ENCODE data around the gene ADCY1.

ADCY1 gene

DNA sequence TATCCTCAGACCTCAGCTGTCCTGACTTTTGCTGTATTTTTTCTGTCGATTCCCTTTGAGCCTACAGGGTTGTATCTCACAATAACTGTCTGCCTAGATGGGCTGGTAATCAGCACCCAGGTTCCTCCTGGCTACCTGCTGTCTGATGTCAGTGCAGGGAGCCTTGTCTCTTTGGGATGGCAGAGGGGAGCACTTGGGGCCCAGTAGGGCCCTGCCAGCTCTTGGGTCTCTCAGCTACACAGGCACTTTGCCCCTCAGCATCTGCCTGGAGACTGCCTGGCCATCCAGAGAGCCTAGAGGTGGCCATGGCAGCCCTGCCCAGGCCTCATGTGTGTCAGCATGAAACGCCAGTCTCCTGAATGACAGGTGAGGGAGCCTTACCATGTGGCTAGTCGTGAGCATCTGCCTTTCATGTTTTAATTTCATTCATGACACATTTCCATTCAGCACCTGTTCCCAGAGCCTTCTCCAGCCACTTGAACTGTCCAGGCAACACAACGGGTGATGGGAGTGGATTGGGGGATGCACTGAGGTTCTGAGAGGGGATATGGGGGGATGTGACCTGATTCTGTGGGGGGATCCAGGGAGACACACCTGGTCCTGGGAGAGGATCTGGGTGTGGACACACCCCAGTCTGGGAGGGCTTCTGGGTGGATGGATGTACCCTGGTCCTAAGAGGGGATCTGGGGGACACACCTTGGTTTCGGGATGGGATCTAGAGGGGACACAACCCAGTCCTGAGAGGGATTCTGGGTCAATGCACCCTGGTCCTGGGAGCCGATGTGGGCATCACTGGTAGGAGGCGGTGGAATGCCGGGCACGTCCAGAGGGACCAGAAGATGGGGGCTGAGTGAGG lies 21.9 kb downstream of the ADCY1 start:
- Mint-ChIP-seq H3K4me1 (ENCODE audit: low read depth) (no peaks in the 10 kb centered on the region), H3K27ac (no peak overlapping the region), H3K4me3 (no peak overlapping the region), H3K9me3 (ENCODE audit: low read depth) (no peaks in the 10 kb centered on the region), H3K27me3 (no peaks in the 10 kb centered on the region), H3K36me3 (no peaks in the 10 kb centered on the region)

DNA sequence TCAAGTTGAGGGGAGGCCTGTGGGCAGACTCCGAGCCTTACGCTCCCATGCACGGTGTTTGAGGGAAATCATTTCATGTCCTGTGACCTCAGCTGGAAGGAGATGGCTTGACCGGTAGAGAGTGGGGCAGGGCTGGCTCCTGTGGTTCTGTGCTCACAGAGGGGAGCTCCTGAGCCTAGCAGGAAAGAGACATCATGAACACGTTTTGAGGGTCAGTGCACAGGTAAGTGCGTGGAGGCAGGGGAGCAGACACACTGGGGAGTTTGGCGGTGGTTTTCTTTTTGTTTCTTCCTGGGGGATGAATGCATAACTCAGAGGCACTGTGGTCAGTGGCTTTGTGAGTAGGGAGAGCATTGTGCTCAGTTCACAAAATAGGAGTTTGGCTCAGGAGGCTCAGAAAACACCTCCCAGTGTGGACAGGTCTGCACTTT lies 22.5 kb downstream of the ADCY1 start:
- Mint-ChIP-seq H3K27ac (no peak overlapping the region), H3K4me1 (ENCODE audit: low read depth) (no peaks in the 10 kb centered on the region), H3K4me3 (no peak overlapping the region), H3K27me3 (no peaks in the 10 kb centered on the region), H3K36me3 (no peaks in the 10 kb centered on the region), H3K9me3 (ENCODE audit: low read depth) (no peaks in the 10 kb centered on the region)

DNA sequence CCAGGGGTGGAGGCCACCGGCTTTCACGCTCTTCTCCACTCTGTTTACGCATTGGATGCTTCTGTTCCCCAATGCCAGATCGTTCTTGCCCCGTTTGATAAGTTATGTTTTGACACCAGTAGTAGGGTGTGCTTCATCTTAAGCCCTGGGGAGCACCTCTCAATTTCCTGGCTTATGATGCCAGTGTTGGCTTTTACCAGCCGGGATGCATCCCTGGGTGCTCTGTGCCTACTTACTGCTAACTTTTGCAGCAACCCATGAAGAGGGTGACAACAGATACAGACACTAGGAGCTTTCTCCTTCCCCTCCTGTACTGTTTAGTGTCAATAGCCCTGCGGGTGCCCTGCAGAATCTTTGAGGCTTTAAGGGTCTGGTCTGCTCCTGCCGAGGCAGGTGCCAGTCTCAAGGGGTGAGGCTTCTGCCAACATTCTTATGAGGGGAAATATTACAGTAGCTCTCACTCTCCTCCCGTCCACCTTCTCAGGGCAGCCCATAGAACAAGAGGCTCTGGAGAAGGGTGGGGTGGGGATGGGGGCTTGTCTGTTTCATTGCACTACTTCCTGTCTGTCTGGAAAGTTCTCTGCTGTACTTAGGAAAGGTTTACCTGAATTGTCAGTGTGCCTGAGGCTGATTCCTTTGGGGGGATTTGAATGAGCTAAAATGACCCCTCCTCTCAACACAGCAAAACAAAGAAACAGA lies 23.3 kb downstream of the ADCY1 start:
- H3K27ac Mint-ChIP-seq, result no peak overlapping the region
- H3K9me3 Mint-ChIP-seq (ENCODE audit: low read depth), result no peaks in the 10 kb centered on the region
- H3K4me1 Mint-ChIP-seq (ENCODE audit: low read depth), result no peaks in the 10 kb centered on the region
- H3K27me3 Mint-ChIP-seq, result no peaks in the 10 kb centered on the region
- H3K4me3 Mint-ChIP-seq, result no peak overlapping the region
- H3K36me3 Mint-ChIP-seq, result no peaks in the 10 kb centered on the region

DNA sequence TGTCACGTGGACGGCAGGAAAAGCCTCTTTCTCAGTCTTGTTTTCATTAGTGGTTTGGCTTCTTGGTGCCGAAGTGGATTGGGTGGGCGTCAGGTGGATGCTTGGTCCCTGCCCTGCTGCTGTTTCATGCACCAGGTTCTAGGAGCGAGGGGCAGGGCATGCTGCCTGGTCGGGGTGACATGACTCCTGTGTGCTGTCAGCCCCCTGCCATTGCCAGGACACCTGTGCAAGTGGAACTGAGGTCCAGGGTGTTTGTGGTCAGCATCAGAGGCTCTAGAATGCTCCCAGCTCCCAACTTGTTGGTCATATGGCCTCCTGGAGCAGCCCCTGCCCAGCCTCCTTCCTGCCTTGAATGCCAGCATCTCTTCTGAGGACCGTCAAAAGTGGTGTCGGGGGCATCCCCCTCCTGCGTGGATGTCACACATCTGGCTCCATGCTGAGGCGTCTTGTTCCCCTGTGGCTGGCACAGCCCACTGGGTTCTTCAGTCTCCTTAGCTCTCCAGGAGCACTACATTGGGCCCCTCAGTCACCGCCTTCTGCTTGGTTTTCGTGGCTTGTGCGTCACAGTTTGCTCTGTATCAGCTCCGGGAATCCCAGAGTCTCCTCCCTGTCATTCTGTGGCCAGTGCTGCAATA lies 24.8 kb downstream of the ADCY1 start:
- Mint-ChIP-seq H3K27me3 (no peaks in the 10 kb centered on the region), H3K27ac (no peak overlapping the region), H3K9me3 (ENCODE audit: low read depth) (no peaks in the 10 kb centered on the region), H3K4me1 (ENCODE audit: low read depth) (no peaks in the 10 kb centered on the region), H3K4me3 (no peak overlapping the region), H3K36me3 (no peaks in the 10 kb centered on the region)

DNA sequence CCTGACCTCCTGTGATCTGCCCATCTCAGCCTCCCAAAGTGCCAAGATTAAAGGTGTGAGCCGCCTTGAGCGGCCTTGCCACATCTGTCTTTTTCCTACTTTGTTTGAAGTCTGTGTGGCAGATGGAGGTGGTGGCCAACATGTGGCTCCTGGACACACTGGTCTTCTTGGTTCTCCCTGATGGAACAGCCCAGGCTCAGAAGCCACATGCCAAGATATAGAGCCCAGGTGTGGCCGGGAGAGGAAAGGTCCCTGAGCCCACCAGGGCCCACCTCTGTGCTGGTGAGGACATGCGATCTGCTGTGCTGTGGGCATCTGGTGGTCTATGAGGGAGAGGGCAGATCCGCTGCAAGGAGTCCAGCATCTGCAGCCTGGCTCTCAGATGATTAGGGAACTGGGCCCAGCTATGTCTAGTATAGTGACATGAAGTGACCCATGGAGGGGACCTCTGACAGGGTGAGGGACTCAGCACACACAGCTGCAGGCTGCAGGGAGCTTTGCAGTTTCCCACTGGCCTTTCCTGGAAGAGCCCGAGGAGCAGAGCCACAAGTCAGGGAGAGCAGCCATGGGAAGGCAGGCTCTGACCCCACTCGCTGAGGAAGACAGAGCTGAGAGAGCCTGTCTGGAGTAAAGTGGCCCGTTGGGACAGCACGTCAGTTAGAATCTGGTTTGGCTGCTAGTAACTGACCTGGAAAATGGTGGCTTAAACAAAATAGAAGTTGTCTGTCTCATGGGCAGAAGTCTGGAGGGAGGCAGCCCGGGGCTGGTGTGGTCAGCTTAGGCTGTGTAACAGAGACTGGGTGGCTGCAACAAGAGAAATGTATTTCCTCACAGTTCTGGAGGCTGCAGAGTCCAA lies 25.9 kb downstream of the ADCY1 start:
- Mint-ChIP-seq H3K9me3 (ENCODE audit: low read depth) (no peaks in the 10 kb centered on the region), H3K27me3 (no peaks in the 10 kb centered on the region), H3K36me3 (no peaks in the 10 kb centered on the region), H3K27ac (no peak overlapping the region), H3K4me1 (ENCODE audit: low read depth) (no peaks in the 10 kb centered on the region), H3K4me3 (no peak overlapping the region)

DNA sequence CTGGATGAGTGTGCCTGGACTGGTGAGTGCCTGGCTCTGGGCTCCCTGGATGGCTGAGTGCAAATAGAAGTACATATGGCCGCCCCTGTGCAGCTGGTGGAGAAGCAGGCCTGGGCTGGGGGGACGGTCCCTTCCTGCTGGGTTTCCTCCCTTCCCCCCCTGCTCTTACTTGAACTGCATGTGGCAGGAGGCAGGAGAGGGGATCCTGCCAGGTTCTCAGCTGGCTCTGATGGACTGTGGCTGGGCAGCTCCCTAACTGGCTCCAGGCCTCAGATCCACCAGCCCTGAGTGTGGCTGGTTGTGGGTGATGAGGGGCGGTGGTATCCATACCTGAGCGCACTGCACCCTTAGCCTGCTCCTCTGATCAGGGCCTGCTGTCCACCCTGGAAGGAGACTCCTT lies 26.9 kb downstream of the ADCY1 start:
- H3K4me1 Mint-ChIP-seq (ENCODE audit: low read depth), result no peaks in the 10 kb centered on the region
- H3K9me3 Mint-ChIP-seq (ENCODE audit: low read depth), result no peaks in the 10 kb centered on the region
- no peak overlapping the region for H3K4me3 Mint-ChIP-seq
- H3K27me3 Mint-ChIP-seq, result no peaks in the 10 kb centered on the region
- H3K36me3 Mint-ChIP-seq, result no peaks in the 10 kb centered on the region
- H3K27ac Mint-ChIP-seq, result no peak overlapping the region

DNA sequence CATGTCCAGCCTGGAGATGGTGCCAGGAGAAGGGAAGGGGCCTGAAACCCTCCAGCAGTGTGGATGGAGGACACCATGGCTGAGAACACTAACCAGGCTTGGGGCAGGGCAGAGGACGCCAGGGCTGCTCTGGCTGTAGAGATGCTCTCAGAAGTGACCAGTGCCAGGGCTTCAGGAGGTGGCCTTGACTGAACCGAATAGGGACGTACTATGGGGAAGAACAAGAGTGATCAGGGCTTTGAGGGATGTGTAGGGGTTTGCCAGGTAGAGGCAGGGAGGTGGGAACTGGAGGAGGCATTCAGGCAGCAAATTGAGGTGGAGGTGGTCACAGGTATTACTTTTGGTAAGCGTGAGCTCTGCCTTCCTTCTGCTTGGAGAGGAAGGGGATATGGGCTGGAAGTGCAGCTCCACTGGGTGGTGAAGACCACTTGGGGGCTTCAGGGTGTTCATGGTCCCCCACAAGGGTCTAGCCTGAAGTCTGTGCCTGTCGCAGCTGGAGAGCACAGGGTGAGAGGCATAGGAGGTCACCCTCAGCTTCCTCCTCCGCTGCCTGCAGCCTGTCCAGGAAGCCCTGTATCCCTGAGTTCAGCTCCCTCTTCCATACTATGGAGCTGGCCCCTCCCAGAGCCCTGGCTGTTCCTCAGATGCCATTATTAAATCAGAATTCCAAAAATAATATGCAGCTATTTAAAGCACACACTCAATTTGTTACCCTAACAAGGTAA lies 27.8 kb downstream of the ADCY1 start:
- Mint-ChIP-seq H3K27ac (no peak overlapping the region), H3K36me3 (no peaks in the 10 kb centered on the region), H3K27me3 (no peaks in the 10 kb centered on the region), H3K4me3 (no peak overlapping the region), H3K9me3 (ENCODE audit: low read depth) (no peaks in the 10 kb centered on the region), H3K4me1 (ENCODE audit: low read depth) (no peaks in the 10 kb centered on the region)

DNA sequence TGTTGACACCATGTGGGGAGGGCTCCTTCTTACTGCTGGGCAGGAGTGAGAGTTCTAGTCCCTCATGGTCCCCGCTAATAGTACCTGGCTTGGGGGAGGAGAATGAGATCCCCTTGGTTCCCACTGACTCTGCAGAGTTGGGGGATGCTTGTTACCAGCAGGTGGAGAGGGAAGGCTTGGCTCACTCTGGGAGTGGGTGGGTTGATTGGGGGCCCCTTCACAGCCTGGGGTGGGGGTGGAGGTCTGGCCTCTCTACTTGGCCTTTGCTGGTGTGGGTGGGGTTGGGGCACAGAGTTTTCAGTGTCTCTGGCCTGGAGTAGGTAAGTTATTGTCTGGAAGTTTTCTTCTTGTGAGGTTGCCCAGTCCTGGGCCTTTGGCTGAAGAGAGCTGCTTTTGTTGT lies 31.9 kb downstream of the ADCY1 start:
- H3K4me1 Mint-ChIP-seq (ENCODE audit: low read depth), result no peaks in the 10 kb centered on the region
- H3K36me3 Mint-ChIP-seq, result no peaks in the 10 kb centered on the region
- H3K9me3 Mint-ChIP-seq (ENCODE audit: low read depth), result no peaks in the 10 kb centered on the region
- H3K27ac Mint-ChIP-seq, result no peak overlapping the region
- peaks cover 8% of the 10 kb centered on the region for H3K27me3 Mint-ChIP-seq
- H3K4me3 Mint-ChIP-seq, result no peak overlapping the region

DNA sequence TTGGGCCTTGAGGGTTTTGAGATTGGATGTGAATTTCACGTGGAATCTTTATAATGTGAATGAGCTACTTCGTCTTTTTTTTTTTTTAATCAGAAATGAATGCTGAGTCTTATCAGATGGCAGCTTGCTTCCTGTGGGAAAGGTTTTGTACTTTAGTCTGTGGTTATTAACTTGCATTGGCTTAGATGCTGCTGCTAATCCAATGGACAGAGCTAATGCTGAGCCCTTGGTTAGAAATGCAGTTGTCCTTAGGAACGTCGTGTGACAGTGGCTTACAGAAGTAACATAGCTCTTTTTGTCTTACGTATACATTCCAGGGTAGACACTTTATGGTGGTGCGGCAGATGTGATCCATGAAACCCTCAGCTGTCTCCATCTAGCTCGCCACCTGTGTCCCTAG lies 32.8 kb downstream of the ADCY1 start:
- H3K36me3 Mint-ChIP-seq, result no peaks in the 10 kb centered on the region
- no peaks in the 10 kb centered on the region for H3K4me1 Mint-ChIP-seq (ENCODE audit: low read depth)
- no peak overlapping the region for H3K4me3 Mint-ChIP-seq
- H3K9me3 Mint-ChIP-seq (ENCODE audit: low read depth), result no peaks in the 10 kb centered on the region
- H3K27me3 Mint-ChIP-seq, result peaks cover 8% of the 10 kb centered on the region
- no peak overlapping the region for H3K27ac Mint-ChIP-seq

DNA sequence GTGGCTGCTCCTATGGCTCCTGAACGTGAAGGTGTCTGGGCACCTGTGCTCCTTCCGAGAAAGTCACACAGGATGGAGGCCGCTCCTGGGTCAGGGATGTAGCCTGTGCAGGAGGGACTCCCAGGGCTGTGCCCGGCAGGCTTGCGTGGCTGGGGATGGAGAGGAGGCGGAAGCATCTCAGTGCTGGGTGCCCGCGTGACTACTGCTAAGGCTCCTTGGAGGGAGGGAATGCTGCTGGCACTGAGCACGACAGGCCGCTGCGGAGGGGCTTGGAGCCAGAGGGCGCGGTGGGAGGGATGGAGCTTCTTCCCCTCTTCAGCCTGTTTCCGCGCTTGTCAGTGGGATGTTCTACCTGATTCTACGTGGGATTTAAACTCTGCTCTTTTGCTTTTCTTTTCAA lies 35.0 kb downstream of the ADCY1 start:
- Mint-ChIP-seq H3K36me3 (no peaks in the 10 kb centered on the region), H3K27me3 (peaks cover 8% of the 10 kb centered on the region), H3K9me3 (ENCODE audit: low read depth) (peaks cover 8% of the 10 kb centered on the region), H3K4me3 (no peak overlapping the region), H3K4me1 (ENCODE audit: low read depth) (no peaks in the 10 kb centered on the region), H3K27ac (no peak overlapping the region)

DNA sequence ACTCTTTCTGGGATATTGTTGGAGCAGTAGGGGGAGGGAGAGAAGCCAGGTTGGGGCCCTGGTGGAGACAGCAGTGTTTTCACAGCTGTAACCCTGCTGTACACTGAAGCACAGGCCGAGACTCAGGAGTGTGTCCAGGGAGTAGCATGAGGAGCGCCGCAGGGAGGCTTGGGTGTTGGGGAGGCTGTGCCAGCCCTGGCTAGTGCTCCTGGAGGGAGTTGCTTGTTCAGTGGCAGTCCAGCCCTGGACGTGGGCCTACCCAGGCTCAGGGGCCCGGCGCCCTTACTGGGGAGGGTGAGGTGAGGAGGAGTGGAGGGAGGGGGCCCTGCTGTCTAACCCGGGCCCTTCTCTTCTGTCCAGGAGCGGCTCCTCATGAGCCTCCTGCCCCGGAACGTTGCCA lies 35.9 kb downstream of the ADCY1 start:
- Mint-ChIP-seq H3K4me3 (no peak overlapping the region), H3K36me3 (no peaks in the 10 kb centered on the region), H3K9me3 (ENCODE audit: low read depth) (peaks cover 16% of the 10 kb centered on the region), H3K27me3 (peaks cover 8% of the 10 kb centered on the region), H3K27ac (no peak overlapping the region), H3K4me1 (ENCODE audit: low read depth) (no peaks in the 10 kb centered on the region)

DNA sequence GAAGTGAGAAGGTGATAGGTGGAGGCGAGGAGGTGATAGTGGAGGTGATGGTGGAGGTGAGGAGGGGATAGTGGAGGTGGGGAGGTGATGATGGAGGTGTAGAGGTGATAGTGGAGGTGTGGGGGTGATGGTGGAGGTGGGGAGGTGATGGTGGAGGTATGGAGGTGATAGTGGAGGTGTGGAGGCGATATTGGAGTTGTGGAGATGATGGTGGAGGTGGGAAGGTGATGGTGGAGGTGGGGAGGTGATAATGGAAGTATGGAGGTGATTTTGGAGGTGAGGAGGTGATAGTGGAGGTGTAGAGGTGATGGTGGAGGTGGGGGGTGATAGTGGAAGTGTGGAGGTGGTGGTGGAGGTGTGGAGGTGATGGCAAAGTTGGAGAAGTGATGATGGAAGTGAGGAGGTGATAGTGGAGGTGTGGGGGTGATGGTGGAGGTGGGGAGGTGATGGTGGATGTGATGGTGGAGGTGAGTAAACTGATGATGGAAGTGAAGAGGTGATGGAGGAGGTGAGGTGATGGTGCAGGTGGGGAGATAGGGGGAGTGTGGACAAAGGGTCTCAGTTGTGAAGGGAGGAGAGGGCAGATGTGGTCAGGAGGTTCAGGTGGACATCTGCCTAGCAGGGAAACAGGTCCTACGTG lies 36.6 kb downstream of the ADCY1 start:
- no peak overlapping the region for H3K27ac Mint-ChIP-seq
- H3K4me3 Mint-ChIP-seq, result no peak overlapping the region
- H3K4me1 Mint-ChIP-seq (ENCODE audit: low read depth), result no peaks in the 10 kb centered on the region

DNA sequence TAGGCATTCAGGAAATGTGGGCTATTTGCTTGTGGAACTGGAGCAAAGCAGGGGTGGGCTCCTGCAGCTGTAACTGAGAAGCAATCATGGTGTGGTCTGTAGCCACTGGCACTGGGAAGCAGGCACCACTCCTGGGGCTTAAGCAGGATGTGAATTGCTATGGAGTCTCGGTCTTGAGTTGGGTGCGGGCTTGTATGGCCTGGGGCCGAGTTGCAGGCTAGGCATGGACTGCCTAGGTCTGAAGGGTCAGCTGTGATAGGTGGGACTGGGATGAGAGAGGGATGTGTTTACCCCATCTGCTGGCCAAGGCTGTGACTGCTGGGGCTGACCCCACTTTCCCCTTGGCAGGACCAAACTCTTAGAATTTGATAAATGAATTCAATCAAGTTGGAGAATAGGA lies 43.0 kb downstream of the ADCY1 start:
- Mint-ChIP-seq H3K4me3 (no peak overlapping the region), H3K27ac (no peak overlapping the region), H3K36me3 (no peaks in the 10 kb centered on the region), H3K9me3 (ENCODE audit: low read depth) (peaks cover 29% of the 10 kb centered on the region), H3K4me1 (ENCODE audit: low read depth) (no peaks in the 10 kb centered on the region), H3K27me3 (no peaks in the 10 kb centered on the region)

More for the DNA sequence above, 36.6 kb downstream of the ADCY1 start:
- peaks cover 8% of the 10 kb centered on the region for H3K27me3 Mint-ChIP-seq
- H3K36me3 Mint-ChIP-seq, result no peaks in the 10 kb centered on the region
- H3K9me3 Mint-ChIP-seq (ENCODE audit: low read depth), result peaks cover 16% of the 10 kb centered on the region

DNA sequence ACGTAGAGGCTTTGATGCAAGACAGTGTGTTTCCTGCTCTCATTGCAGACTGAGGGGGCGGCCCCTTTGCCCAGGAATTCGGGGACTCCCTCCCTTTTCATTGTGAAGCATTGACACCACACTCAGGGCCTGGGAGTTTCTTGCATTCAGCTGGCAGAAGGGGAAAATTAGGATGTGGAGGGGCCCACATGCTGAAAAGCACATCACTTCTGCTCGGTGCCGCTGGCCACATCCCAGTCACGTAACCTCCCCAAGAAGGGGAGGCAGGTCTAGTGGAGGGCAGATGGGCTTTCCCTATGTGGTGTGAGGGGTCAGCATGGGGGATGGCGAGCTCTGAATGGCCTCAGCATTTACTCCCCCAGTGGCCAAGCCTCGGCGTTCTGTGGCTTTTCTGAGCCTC lies 47.9 kb downstream of the ADCY1 start:
- Mint-ChIP-seq H3K27ac (no peak overlapping the region), H3K4me3 (no peak overlapping the region), H3K4me1 (ENCODE audit: low read depth) (no peaks in the 10 kb centered on the region), H3K36me3 (no peaks in the 10 kb centered on the region), H3K27me3 (no peaks in the 10 kb centered on the region), H3K9me3 (ENCODE audit: low read depth) (peaks cover 13% of the 10 kb centered on the region)

Measured in activated naive CD8-positive, alpha-beta T cell (primary cell).